GM23338 (cell line): ENCODE results near the gene PIBF1. TPM values are rescaled to one million over a fixed set of nuclear protein-coding genes. Genes with fewer than 3 reads are reported as not detected.

Experiments used
- ATAC-seq: fragments of 200-7000 bp; cut with Tn5 transposase; 3 replicates; pipeline ENCODE4 v1.9.1; 2020
- DNase-seq: peaks from one replicate; pipeline ENCODE4 v3.0.0-alpha.2; 2015; ENCODE audit warnings: low spot score
- H2AFZ ChIP-seq: fragments of 200-600 bp; sonication (generic); 2 replicates; pipeline ENCODE4 v1.8.0; 2016; ENCODE audit warnings: antibody characterized with exemption, mild to moderate bottlenecking, moderate library complexity
- H3F3A ChIP-seq: fragments of 200-600 bp; sonication (generic); replicated peaks from 2 replicates; pipeline ENCODE4 v1.8.0; 2017; ENCODE audit warnings: antibody characterized with exemption, mixed run types, low read depth
- H3K27ac ChIP-seq: fragments of 200-600 bp; sonication (generic); 2 replicates; pipeline ENCODE4 v1.6.1; 2016; ENCODE audit warnings: low read depth
- H3K27me3 ChIP-seq: fragments of 200-600 bp; sonication (generic); 2 replicates; pipeline ENCODE4 v1.8.0; 2016; ENCODE audit warnings: mild to moderate bottlenecking, mixed run types, moderate library complexity; ENCODE audit not compliant: insufficient read depth
- H3K36me3 ChIP-seq: fragments of 200-600 bp; sonication (generic); 2 replicates; pipeline ENCODE4 v1.8.0; 2016; ENCODE audit warnings: mild to moderate bottlenecking; ENCODE audit not compliant: insufficient read depth
- H3K4me1 ChIP-seq: fragments of 200-600 bp; sonication (generic); 2 replicates; pipeline ENCODE4 v1.8.0; 2016; ENCODE audit warnings: mild to moderate bottlenecking, moderate library complexity; ENCODE audit not compliant: insufficient read depth
- H3K4me2 ChIP-seq: fragments of 200-600 bp; sonication (generic); 2 replicates; pipeline ENCODE4 v1.7.1; 2017; ENCODE audit warnings: mixed run types
- H3K4me3 ChIP-seq: fragments of 200-600 bp; sonication (generic); 2 replicates; pipeline ENCODE4 v1.6.1; 2016; ENCODE audit warnings: mixed run types
- H3K79me2 ChIP-seq: fragments of 200-600 bp; sonication (generic); replicated peaks from 2 replicates; pipeline ENCODE4 v1.8.0; 2017; ENCODE audit warnings: mild to moderate bottlenecking; ENCODE audit not compliant: insufficient read depth
- H3K9me2 ChIP-seq: fragments of 200-600 bp; sonication (generic); 2 replicates; pipeline ENCODE4 v1.8.0; 2017; ENCODE audit not compliant: insufficient read depth
- H4K20me1 ChIP-seq: fragments of 200-600 bp; sonication (generic); replicated peaks from 2 replicates; pipeline ENCODE4 v1.8.0; 2017; ENCODE audit warnings: mild to moderate bottlenecking; ENCODE audit not compliant: insufficient read depth
- H3K27ac Mint-ChIP-seq: 2 replicates; pipeline ENCODE4 v1.8.0; 2020; ENCODE audit warnings: inconsistent platforms, mild to moderate bottlenecking, moderate library complexity, mixed read lengths
- H3K27me3 Mint-ChIP-seq: 3 replicates; pipeline ENCODE4 v1.8.0; 2022; ENCODE audit warnings: low read depth, mild to moderate bottlenecking, moderate library complexity, mixed read lengths, inconsistent platforms; ENCODE audit not compliant: insufficient read depth, poor library complexity
- H3K36me3 Mint-ChIP-seq: 3 replicates; pipeline ENCODE4 v1.8.0; 2021; ENCODE audit warnings: low read depth, mild to moderate bottlenecking, inconsistent platforms, moderate library complexity, mixed read lengths
- H3K4me1 Mint-ChIP-seq: 3 replicates; pipeline ENCODE4 v1.8.0; 2020; ENCODE audit warnings: mild to moderate bottlenecking, inconsistent platforms, mixed read lengths
- H3K4me3 Mint-ChIP-seq: 3 replicates; pipeline ENCODE4 v1.8.0; 2021; ENCODE audit warnings: moderate library complexity, mild to moderate bottlenecking, inconsistent platforms, mixed read lengths
- H3K9me3 Mint-ChIP-seq: 3 replicates; pipeline ENCODE4 v1.8.0; 2020; ENCODE audit warnings: moderate library complexity, mild to moderate bottlenecking, inconsistent platforms, mixed read lengths
- CREB1 ChIP-seq: fragments of 250-450 bp; sonication (Bioruptor Pico); IDR thresholded peaks from 2 replicates; pipeline ENCODE4 v1.5.0; 2020; ENCODE audit warnings: low read depth, mild to moderate bottlenecking, moderate library complexity
- CTCF ChIP-seq, 2 experiments: fragments of 200-600 bp in 1 of 2; sonication (generic) in 1 of 2; conservative IDR thresholded peaks; 2 replicates each; pipeline versions ENCODE4 v1.5.1 to v1.6.1; 2016 to 2017; ENCODE audit warnings: antibody characterized with exemption in 2 of 2, low read depth in 2 of 2, mild to moderate bottlenecking in 2 of 2, moderate library complexity in 1 of 2
- ETS1 ChIP-seq: IDR thresholded peaks from 2 replicates; pipeline ENCODE4 v1.6.1; 2016; ENCODE audit warnings: antibody characterized with exemption
- EZH2 ChIP-seq: fragments of 200-600 bp; sonication (generic); IDR thresholded peaks from one replicate; pipeline ENCODE4 v1.8.0; 2017; ENCODE audit warnings: antibody characterized with exemption, mild to moderate bottlenecking, low read depth; ENCODE audit not compliant: unreplicated experiment
- EZH2phosphoT487 ChIP-seq: fragments of 200-600 bp; sonication (generic); IDR thresholded peaks from one replicate; pipeline ENCODE4 v1.8.1; 2018; ENCODE audit warnings: antibody characterized with exemption; ENCODE audit not compliant: unreplicated experiment
- NANOG ChIP-seq: IDR thresholded peaks from 2 replicates; pipeline ENCODE4 v1.6.1; 2016; ENCODE audit warnings: antibody characterized with exemption, borderline replicate concordance
- REST ChIP-seq: IDR thresholded peaks from one replicate; pipeline ENCODE4 v1.6.1; 2018; ENCODE audit warnings: antibody characterized with exemption; ENCODE audit not compliant: unreplicated experiment
- ZNF114 ChIP-seq: fragments of 250-450 bp; sonication (Bioruptor Pico); IDR thresholded peaks from 2 replicates; pipeline ENCODE4 v1.5.0; 2020; ENCODE audit warnings: mild to moderate bottlenecking, moderate library complexity
- ZNF331 ChIP-seq: fragments of 250-450 bp; sonication (Bioruptor Pico); IDR thresholded peaks from 2 replicates; pipeline ENCODE4 v1.5.0; 2020; ENCODE audit warnings: low read depth, mild to moderate bottlenecking, moderate library complexity
- ZNF462 ChIP-seq: fragments of 250-450 bp; sonication (Bioruptor Pico); IDR thresholded peaks from 2 replicates; pipeline ENCODE4 v1.5.0; 2020; ENCODE audit warnings: mild to moderate bottlenecking, moderate library complexity
- polyA plus RNA-seq: library from polyadenylated mRNA; unstranded; fragments of >200 nt; fragmentation: Nextera tagmentation; extraction: Ambion mirVana; gene quantifications from 2 replicates; pipeline ENCODE4 v1.2.1, GENCODE V29; 2016
- total RNA-seq: library from RNA; depleted of rRNA; stranded (reverse); fragments of >200 nt; shearing (Covaris generic); gene quantifications from 2 replicates; pipeline ENCODE4 v1.2.3, GENCODE V29; 2014

PIBF1 gene
- total and polyA plus RNA-seq, 2 experiments from 2014 or later, result 14.9 to 22.6 TPM

GRCh38 chr13:72983085-72983768 lies 201.3 kb downstream of the PIBF1 start:
- Histone ChIP-seq H3K79me2 (no peaks in the 10 kb centered on the region), H3K27ac (no peak overlapping the region), H3K4me1 (no peaks in the 10 kb centered on the region), H3K4me3 (no peak overlapping the region), H4K20me1 (no peaks in the 10 kb centered on the region), H3K36me3 (no peaks in the 10 kb centered on the region), H3K9me2 (no peaks in the 10 kb centered on the region), H3F3A (no peaks in the 10 kb centered on the region), H3K4me2 (no peak overlapping the region), H2AFZ (no peak overlapping the region), H3K27me3 (no peaks in the 10 kb centered on the region)
- Mint-ChIP-seq H3K4me3 (no peak overlapping the region), H3K9me3 (no peaks in the 10 kb centered on the region), H3K4me1 (peaks cover 2% of the 10 kb centered on the region; the same call in 1 of the 3 replicates), H3K36me3 (no peaks in the 10 kb centered on the region), H3K27ac (no peak overlapping the region), H3K27me3 (no peaks in the 10 kb centered on the region)
- TF ChIP-seq REST, result no peak
- no peak for TF ChIP-seq CTCF (conservative IDR thresholded peaks at IDR 0.05; ENCODE audit: low read depth in 2 of 2)
- TF ChIP-seq EZH2, result no peak
- TF ChIP-seq CREB1, result no peak
- no peak for TF ChIP-seq NANOG
- no peak for TF ChIP-seq ZNF331 (CRISPR knock-in tag)
- TF ChIP-seq ZNF114, result no peak
- TF ChIP-seq ETS1, result no peak
- no peak for TF ChIP-seq ZNF462 (CRISPR knock-in tag)
- TF ChIP-seq EZH2phosphoT487, result no peak
- ATAC-seq (no peak), DNase-seq (no peak)
